Peyer's patch (tissue), 4 donors: ENCODE data around the gene INTS1. TPM values are rescaled to one million over a fixed set of nuclear protein-coding genes. Genes with fewer than 3 reads are reported as not detected.

Experiments
- DNase-seq, 3 donors: peaks; one replicate each; pipeline ENCODE4 v3.0.0-alpha.2; 2017 to 2019
- H3K27ac ChIP-seq, 4 donors: fragments of 200-600 bp; sonication (generic); one replicate each; pipeline ENCODE4 v1.5.1; 2016 to 2019
- H3K27me3 ChIP-seq, 2 donors: fragments of 200-600 bp; sonication (generic); one replicate each; pipeline ENCODE4 v1.5.1; 2019
- H3K36me3 ChIP-seq, 3 donors: fragments of 200-600 bp; sonication (generic); one replicate each; pipeline ENCODE4 v1.5.1; 2016 to 2019
- H3K4me1 ChIP-seq, 4 donors: fragments of 200-600 bp; sonication (generic); one replicate each; pipeline ENCODE4 v1.5.1; 2016 to 2019
- H3K4me3 ChIP-seq, 4 donors: fragments of 200-600 bp; sonication (generic); 1 replicate in 3 of 4; 2 replicates in 1 of 4; pipeline ENCODE4 v1.5.1; 2016 to 2019; ENCODE audit warnings: mild to moderate bottlenecking in 1 of 4
- H3K9me3 ChIP-seq, 4 donors: fragments of 200-600 bp; sonication (generic); one replicate each; pipeline ENCODE4 v1.5.1; 2016 to 2019; ENCODE audit warnings: mild to moderate bottlenecking in 1 of 4
- POLR2A ChIP-seq, 2 donors: fragments of 450-650 bp; IDR thresholded peaks; one replicate each; pipeline ENCODE4 v1.5.1; 2017; ENCODE audit warnings: antibody characterized with exemption in 2 of 2, mild to moderate bottlenecking in 2 of 2, moderate library complexity in 2 of 2
- total RNA-seq, 4 donors: library from RNA; depleted of rRNA; stranded (reverse); fragments of >200 nt; gene quantifications; one replicate each; pipeline ENCODE4 v1.1.0, GENCODE V29; 2016
- TF ChIP-seq, protein P1 (sequence below), 6 experiments: fragments of 450-650 bp in 4 of 6; fragments of 200-600 bp in 2 of 6; sonication (generic) in 1 of 6; IDR thresholded peaks; one replicate each; pipeline ENCODE4 v1.5.1; 2017 to 2019; ENCODE audit warnings: antibody characterized with exemption in 6 of 6, mild to moderate bottlenecking in 3 of 6, moderate library complexity in 1 of 6

Gene INTS1
- total RNA-seq, 4 donors from 2014 or later, result 84.4 to 192 (median 108) TPM

DNA sequence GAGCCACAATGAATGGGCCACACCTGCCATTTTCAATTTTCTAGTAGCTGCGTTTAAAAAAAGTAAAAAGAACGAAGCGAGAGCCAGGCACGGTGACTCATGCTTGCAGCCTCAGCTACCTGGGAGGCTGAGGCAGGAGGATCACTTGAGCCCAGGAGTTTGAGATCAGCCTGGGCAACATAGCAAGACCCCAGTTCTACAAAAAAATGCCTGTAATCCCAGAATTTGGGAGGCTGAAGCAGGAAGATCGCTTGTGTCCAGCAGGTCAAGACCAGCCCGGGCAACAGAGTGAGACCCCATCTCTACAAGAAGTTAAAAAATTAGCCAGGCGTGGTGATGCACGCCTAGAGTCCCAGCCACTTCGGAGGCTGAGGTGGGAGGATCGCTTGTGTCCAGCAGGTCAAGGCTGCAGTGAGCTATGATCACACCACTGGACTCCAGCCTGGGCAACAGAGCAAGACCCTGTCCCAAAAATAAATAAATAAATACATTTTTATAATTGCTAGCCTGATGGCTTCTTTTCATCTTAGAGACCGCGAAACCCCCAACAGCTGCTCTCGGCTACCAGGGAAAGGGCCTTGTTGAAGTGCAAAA is 77.0 kb downstream of the INTS1 start:
- no peaks in the 10 kb centered on the region for H3K36me3 ChIP-seq
- no peak for DNase-seq
- H3K27me3 ChIP-seq, result no peaks in the 10 kb centered on the region
- H3K9me3 ChIP-seq, result no peaks in the 10 kb centered on the region
- H3K4me1 ChIP-seq, result peaks cover 0 to 5% (median under 1%) of the 10 kb centered on the region in 4 donors
- TF ChIP-seq, protein P1, sequence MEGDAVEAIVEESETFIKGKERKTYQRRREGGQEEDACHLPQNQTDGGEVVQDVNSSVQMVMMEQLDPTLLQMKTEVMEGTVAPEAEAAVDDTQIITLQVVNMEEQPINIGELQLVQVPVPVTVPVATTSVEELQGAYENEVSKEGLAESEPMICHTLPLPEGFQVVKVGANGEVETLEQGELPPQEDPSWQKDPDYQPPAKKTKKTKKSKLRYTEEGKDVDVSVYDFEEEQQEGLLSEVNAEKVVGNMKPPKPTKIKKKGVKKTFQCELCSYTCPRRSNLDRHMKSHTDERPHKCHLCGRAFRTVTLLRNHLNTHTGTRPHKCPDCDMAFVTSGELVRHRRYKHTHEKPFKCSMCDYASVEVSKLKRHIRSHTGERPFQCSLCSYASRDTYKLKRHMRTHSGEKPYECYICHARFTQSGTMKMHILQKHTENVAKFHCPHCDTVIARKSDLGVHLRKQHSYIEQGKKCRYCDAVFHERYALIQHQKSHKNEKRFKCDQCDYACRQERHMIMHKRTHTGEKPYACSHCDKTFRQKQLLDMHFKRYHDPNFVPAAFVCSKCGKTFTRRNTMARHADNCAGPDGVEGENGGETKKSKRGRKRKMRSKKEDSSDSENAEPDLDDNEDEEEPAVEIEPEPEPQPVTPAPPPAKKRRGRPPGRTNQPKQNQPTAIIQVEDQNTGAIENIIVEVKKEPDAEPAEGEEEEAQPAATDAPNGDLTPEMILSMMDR (IDR thresholded peaks at IDR 0.05), result no peak
- no peak for TF ChIP-seq POLR2A (IDR thresholded peaks at IDR 0.05)
- H3K27ac ChIP-seq, result no peak overlapping the region
- no peak overlapping the region for H3K4me3 ChIP-seq

DNA sequence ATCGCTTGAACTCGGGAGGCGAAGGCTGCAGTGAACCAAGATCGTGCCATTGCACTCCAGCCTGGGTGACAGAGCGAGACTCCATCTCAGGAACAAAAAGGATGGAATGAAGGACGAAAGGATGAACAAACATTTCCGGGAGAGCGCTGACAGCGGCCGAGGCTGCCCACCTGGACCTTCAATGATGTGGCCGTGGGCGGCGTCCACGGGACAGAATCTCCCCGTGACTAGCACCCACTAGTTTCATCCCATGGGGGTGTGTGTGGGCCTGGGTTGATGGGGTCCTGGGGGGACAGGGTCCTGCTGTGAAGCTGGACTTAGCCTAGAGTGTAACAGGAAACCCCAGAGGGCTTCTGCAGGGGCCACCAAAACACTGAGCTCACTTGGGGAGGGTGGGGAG is 77.7 kb downstream of the INTS1 start:
- Histone ChIP-seq H3K27ac (no peak overlapping the region), H3K4me1 (no peaks in the 10 kb centered on the region), H3K9me3 (no peaks in the 10 kb centered on the region), H3K4me3 (no peak overlapping the region), H3K36me3 (no peaks in the 10 kb centered on the region), H3K27me3 (no peaks in the 10 kb centered on the region)
- TF ChIP-seq, protein P1 (IDR thresholded peaks at IDR 0.05), result no peak
- TF ChIP-seq POLR2A (IDR thresholded peaks at IDR 0.05), result no peak
- DNase-seq, result no peak

DNA sequence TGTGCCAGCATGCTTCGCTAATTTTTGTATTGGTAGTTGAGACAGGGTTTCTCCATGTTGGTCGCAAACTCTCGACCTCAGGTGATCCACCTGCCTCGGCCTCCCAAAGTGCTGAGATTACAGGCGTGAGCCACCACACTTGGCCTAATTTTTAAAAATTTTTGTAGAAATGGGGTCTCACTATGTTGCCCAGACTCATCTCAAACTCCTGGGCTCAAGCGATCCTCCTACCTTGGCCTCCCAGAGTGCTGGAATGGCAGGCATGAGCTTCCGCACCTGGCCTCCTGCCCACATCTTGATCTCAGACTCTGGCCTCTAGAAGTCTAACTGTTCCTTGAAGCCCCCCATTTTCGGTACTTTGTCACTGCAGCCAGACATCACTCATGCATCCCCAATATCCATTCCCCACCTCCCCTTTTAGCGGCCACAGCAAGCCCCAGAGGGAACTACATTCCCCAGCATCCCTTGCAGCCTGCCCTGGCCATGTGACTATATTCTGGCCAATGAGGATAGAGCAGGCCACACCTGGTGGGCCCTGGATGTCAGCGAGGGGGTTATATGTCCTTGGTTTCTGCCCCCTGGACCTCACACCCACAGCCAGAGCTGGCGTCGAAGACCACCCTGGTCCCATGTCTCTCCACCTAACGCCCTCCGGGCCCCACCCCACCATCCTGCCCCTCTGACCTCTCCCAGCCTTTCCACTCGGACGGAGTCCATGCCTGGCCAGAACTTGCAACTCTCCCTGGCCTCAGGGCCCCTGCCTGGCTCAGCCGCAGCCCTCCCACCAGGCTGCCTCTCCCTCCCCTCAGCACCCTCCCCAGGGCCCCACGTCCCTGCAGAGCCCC is 78.7 kb downstream of the INTS1 start:
- Histone ChIP-seq H3K27ac (no peak overlapping the region), H3K4me3 (no peak overlapping the region), H3K27me3 (no peaks in the 10 kb centered on the region), H3K4me1 (no peaks in the 10 kb centered on the region), H3K36me3 (no peaks in the 10 kb centered on the region), H3K9me3 (no peaks in the 10 kb centered on the region)
- DNase-seq, result no peak
- no peak for TF ChIP-seq POLR2A (IDR thresholded peaks at IDR 0.05)
- TF ChIP-seq, protein P1 (IDR thresholded peaks at IDR 0.05), result no peak

DNA sequence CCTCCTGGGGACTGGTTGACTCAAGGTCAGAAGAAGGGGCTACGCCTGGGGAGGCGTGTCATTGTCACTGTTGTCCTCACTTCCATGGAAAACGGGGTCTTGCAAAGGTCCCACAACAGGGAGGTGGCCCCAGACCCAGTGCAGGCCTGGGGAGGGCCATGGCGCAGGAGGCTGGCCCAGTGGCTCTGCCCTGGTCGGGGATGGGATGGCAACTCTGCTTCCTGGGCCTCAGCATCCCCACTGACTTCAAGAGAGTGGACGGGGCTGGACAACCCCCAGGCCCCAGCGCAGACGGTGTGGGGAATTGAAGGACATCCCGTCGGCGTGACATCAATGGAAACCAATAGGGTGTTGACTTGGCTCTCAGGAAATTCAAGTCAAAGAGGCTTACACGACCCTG is 80.1 kb downstream of the INTS1 start:
- H3K27me3 ChIP-seq, result no peaks in the 10 kb centered on the region

DNA sequence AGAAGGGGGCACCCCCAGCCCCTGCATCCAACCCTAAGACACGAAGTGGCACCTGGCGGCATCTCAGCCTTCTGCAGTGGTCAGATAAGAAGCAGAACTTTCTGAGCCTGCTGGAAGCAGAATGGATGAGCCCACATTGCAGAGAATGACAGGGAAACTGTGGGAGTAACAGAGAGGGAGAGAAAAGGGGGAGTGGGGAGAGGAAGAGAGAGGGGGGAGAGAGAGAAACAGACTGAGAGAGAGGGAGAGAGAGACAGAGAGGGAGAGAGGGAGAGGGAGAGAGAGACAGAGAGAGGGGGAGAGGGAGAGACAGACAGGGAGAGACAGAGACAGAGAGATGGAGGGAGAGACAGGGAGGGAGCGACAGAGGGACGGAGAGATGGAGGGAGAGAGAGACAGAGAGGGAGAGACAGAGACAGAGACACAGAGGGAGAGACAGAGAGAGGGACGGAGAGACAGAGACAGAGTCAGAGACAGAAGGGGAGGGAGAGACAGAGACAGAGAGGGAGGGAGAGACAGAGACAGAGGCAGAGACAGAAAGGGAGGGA is 80.9 kb downstream of the INTS1 start:
- Histone ChIP-seq H3K9me3 (no peaks in the 10 kb centered on the region), H3K36me3 (no peaks in the 10 kb centered on the region), H3K27me3 (no peaks in the 10 kb centered on the region), H3K4me1 (no peaks in the 10 kb centered on the region), H3K4me3 (no peak overlapping the region), H3K27ac (no peak overlapping the region)
- TF ChIP-seq POLR2A (IDR thresholded peaks at IDR 0.05), result no peak
- TF ChIP-seq, protein P1 (IDR thresholded peaks at IDR 0.05), result no peak
- DNase-seq, result no peak

More for the DNA sequence above, 80.1 kb downstream of the INTS1 start:
- TF ChIP-seq, protein P1 (IDR thresholded peaks at IDR 0.05), result no peak
- TF ChIP-seq POLR2A (IDR thresholded peaks at IDR 0.05), result no peak
- Histone ChIP-seq H3K4me3 (no peak overlapping the region), H3K36me3 (no peaks in the 10 kb centered on the region), H3K27ac (no peak overlapping the region), H3K9me3 (no peaks in the 10 kb centered on the region), H3K4me1 (no peaks in the 10 kb centered on the region)
- DNase-seq, result no peak
